GOT3 (cell line): ENCODE data around the gene CNTN2.

Experiments used
- DNase-seq: peaks from one replicate; lab custom pipeline; 2025; ENCODE audit warnings: mixed read lengths; lab: John Stamatoyannopoulos, UW

The CNTN2 gene

DNA sequence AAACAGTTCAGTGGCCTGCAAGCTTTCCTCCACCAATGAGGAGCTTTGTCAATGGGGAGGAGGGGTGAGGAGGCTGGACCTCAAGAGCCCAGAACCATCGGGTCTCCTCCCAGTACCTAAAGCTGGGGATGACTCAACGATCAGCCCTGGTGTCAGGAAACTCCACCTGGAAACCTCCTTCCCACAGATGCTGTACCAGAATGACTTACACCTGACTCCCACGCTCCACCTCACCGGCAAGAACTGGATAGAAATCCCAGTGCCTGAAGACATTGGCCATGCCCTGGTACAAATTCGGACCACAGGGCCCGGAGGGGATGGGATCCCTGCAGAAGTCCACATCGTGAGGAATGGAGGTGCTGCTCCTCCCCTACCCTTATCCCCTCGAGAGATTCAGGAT is 29.9 kb downstream of the CNTN2 start:
- DNase-seq = no peak

DNA sequence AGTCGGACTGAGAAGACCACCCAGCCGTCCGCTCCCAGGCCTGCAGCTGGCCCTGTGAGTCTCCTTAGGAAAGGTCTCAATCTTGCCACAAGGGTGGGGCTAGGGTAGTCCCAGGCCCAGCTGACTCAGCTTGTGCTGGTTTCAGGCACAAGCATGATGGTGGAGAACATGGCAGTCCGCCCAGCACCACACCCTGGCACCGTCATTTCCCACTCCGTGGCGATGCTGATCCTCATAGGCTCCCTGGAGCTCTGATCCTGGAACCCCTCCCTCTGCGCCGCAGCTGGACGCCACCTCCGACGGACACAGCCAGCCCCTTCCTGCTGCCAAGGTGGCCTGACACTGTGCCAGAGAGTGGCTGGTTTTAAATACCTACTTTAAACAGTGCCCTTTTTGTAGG is 30.5 kb downstream of the CNTN2 start:
- DNase-seq = no peak

DNA sequence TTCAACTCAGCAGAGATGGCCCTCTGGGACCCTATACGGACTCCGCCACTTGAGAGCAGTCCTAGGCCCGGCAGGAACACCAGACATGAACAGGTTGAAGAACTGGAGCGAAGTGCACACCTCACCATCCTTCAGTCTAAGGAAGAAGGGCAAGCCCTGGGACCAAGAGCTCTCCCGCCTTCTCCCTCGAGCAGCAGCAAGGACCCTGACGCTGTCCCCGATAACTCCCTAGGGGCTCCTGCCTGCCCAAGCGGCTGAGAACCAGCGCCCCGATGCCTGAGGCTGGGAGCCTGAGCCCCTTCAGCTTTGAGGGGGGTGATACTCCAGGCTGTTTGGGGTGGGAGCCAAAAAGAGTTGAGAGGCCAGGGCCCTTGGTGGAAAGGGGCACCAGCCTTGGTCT is 31.1 kb downstream of the CNTN2 start:
- no peak for DNase-seq

DNA sequence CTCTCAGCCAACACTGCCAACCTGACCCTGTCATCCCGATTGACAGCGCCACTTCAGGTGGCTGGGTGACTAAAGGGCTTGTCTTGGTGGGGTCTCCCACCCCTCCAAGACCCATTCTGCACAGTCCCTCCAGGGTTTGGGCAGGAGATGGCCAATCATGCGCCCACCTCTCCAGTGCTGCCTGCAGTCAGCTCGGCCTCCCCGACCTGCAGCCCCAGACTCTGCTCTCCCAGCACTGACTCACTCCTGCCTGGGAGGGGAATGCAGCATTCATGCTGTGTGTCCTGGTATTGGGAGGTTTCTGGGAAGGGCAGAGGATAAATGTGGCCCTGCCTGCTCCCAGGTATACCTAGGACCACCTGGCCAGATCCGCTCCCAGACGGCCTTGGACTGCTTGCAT is 31.5 kb downstream of the CNTN2 start:
- no peak for DNase-seq

DNA sequence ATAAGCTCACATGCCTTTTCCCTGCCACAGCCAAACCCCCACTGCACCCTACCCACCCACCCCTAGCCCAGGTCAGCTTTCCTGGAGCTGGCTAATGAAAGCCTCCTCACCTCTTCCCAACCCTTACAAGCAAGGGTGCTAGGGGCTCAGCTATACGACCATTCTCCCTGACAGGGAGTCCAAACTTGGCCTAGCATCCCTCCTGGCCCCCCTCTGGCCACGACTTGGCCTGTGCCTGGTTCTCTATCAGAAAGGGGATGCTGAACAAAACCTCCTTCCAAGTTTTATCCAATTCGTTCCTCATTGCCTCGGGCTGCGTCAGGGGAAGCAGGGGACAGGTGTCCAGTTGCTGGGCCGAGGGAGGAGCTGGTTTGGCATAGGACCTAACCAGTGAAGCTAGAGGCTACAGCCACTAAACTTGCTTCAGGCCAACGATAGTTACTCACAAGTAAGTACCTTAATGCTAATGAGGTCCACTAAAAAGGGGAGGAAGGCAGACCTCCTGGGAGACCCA is 32.7 kb downstream of the CNTN2 start:
- DNase-seq = no peak

DNA sequence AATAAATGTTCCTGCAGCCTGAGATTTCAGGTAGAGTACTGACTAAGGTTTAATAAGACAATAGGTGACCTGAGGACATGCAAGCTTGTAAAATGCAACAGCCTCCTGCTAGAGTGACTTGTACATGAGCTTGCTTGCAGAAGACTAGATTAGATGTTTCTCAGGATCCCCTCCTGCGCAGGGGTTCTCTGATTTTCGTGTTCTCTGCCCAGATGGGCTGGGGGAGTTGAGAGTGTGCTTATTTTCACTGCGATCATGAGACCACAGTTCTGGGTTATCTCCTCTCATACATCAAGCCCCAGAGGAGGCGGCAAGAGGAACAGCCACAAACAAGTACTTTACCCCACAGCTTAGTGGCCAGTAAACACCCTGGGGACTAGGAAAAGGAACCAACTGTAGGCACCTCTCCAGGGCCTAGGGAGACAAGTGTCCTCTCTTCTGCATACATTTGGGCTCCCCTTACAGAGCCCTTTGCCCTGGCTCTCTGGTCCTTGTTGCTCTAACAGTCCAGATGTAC is 33.3 kb downstream of the CNTN2 start:
- no peak for DNase-seq

DNA sequence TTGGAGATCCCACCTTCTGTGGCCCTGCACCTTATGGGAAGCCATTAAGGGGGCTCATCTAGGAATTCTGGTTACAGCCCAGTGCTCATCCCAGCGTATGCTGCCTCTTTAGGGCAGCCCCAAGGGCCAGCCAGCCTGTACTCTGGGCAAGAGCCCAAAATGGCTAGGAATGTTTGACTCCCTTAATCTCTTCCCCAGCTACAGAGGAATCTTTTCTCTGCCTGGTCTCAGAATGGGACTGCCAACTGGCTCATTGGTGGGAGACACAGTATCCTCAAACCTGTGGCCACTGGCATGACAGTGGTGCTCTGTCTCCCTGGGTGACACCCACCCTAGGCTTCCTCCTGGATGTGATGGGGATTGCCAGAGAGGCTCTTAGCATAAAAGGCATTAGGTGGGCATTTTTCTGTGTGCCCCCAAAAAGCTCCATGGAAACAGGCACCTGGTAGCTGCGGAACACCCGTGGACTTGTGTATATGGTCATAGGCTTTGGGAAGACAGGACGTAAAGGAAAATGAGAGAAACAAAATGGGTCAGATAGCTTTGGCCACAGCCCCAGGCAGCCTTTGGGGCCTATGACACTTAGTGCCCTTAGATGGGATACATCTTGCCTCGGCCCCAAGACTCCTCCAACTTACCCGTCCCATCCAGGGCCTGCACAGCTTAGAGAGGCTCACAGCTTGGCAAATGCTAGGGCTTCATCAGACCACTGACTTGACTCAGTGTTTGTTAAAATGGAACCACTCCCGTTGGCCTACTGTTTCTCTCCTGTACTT is 34.3 kb downstream of the CNTN2 start:
- DNase-seq = no peak

DNA sequence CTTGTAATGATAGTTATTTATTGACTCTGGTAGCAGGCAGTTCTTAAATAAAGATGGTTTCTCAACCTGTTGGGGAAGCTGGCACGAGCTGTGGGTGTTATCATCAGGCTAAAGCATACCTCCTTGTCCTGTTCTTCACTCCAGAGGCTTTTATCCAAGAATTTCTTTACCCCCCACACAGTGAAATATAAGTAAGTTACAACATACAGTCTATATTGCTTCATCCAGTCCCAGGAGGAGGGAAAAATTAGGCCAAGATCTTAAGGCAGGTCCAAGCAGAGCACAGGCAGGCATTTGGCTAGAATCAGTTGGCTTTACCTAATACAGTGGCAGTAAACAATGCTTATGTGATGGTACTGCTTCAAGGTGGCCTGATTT is 34.9 kb downstream of the CNTN2 start:
- DNase-seq = no peak

DNA sequence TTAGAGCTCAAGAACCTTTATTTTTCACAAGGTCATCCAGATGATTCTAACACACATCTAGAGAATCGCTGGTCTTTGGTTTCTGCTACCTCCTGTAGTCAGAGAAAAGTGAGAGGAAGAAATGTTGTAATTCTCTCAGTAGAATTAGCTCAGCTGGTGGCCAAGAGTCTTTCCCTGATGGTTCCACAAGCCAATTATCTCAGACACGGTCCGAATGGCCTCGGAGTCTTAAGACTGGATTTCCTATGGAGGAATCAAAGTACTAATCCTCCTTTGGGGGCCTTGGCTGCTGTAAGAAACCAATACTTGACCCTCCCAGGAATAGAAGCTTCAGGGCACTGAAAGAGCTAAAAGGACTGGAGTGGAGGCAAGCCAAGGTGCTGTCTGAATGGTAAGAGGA is 39.4 kb downstream of the CNTN2 start:
- no peak for DNase-seq

DNA sequence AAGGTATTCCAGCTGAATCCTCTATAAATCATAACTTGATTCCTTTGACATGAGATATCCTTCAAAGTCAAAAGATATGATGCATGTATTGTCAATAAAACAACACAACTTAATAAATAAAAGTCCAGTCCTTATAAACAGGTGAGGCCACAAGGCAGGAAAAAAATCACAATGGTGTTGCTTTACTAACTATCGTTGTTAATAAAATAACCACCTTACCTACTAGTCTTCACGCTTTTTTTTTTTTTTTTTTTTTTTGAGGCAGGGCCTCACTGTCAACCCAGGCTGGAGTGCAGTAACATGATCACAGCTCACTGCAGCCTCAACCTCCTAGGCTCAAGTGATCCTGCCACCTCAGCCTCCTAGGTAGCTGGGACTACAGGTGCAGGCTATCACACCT is 41.3 kb downstream of the CNTN2 start, which contains the start of gene TMEM81:
TMEM81 (minus strand) TSS at position 101 of the 400 bp plus-strand sequence. CDS start 140 bp downstream, outside the sequence.
- no peak for DNase-seq

DNA sequence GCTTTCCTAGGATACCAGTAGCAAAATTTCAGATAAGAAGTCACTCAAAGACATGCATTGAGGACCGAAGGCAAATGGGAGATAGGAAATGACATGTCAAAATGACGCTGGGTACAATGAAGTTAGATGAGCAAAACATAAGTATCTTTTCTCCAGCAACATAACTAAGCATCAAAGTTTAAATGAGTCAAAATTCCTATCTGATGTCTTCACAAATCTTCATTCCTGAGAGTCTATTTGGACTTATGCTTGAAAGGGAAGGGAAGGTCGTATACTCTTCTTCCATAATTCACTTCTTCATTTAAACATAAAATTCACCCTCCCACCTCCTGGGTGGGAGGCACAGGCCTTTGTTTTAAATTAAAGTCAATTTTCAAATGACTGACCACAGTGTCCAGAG is 45.3 kb downstream of the CNTN2 start:
- DNase-seq = no peak

DNA sequence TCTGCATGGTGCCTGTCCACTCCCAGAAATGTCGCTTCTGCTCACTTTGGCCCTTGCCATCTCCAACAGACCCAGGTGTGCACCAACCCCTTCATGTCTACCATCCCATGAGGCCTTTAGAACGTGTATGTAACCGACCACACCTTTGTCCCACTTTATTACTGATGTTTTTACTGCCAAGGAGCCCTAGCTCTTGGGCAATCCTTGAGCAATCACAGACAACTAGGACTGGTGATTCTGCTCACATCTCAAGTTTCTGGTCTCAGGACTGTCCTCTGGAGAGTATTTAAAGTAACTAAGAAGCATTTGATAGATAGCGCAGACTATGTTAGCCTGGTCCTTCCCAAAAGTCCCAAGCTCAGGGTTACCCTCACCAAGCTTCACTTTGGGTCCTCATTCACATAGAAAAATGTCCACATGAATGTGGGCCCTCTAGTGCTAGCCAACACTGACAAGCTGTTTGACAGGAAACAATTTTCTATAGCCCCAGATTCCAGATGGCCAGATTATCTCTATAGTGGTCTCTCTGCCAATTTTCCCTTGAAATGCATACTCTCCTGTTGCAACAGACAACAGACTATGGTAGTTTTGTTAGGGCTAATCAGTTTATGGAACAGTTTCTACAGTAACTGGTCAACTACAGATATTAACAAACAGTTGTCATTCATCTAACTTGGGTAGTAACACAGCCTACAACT is 48.2 kb downstream of the CNTN2 start:
- DNase-seq = no peak

DNA sequence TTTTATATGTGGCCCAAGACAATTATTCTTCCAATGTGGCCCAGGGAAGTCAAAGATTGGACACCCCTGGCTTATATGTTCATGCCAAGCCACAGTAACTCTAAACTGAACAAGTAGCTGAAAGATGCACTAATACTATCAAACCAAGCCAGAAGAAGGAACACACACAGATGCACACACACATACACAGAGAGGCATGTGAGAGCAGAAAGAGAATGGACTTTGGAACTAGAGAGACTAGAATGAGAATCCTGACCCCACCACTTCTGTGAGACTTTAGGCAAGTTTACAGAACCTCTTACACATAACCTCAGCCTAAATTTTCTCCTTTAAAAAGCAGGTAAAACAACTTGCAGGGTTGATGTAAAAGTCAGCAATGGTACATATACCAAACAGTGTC is 52.4 kb downstream of the CNTN2 start:
- DNase-seq = no peak

DNA sequence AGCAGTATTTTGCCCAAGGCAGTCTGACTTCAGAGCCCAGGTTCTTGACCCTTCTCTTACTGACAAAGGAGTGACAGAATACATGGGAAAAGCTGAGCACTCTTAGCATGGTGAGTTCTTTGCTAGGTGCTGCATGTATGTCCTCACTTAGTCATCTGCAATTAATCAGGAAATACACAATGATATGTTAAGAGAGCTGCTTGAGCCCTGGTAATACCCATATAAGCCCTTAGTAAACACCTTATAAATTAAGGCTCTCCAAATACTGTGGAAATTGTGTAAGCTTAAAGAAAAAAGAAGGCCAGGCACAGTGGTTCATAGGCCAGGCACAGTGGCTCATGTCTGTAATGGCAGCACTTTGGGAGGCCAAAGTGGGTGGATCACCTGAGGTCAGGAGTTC is 55.2 kb downstream of the CNTN2 start:
- no peak for DNase-seq

DNA sequence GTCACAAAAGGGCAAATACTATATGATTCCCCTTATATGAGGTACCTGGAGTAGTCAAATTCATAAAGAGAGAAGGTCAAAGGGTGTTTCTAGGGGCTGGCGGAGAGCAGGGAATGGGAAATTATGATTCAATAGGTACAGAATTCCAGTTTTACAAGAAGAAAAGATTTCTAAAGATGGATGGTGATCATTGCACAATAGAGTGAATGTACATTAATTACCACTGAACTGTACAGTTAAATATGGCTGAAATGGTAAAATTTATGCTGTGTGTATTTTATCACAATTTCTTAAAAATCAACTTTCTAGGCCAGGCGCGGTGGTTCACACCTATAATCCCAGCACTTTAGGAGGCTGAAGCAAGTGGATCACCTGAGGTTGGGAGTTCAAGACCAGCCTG is 59.4 kb downstream of the CNTN2 start:
- DNase-seq = no peak

DNA sequence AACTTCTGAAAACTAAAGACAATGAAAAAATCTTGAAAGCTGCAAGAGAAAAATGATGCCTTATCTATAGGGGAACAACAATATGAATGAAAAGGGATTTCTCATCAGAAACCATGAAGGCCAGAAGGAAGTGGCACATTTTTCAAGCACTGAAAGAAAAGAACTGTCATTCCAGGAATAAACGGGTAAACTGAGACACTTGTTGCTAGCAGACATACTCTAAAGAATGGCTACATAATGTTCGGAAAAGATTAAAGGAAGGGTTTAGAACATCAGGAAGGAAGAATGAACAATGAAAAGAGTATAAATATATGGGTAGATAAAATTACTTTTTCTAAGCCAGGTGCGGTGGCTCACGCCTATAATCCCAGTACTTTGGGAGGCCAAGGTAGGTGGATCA is 64.3 kb downstream of the CNTN2 start:
- DNase-seq = no peak

DNA sequence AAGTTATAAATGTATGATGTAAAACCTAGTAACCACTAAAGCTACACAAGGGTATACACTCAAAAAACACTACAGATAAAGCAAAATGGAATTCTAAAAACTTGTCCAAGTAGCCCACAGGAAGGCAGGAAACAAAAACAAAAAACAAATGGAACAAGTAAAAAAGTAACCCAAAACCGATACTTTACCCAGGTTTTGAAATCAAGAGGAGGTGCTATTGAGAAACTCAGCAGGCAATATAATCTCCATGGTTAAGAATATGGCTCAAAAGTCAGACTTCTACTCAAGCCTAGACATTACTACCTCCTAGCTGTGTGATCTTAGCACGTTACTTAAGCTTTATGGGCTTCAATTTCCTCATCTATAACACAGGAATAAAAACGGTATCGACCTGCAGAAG is 65.5 kb downstream of the CNTN2 start:
- DNase-seq = no peak

DNA sequence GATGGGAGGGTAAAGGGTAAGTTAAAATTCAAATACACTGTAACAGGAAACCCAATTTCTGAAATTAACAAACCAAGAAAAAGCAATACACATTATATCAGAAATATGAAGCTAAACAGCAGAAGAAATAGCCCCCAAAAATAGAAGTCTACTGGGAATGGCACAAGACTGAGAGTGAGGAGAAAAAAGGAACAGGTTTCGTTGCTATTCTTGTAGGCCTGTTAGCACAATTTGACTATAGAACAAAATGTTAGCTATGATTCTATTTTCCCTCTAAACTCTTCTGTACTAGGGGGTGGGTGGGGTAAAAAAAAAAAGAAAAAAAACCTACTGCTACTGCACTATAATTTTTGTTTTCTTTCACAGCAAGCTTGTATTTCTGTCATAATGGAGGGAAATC is 66.3 kb downstream of the CNTN2 start:
- no peak for DNase-seq

DNA sequence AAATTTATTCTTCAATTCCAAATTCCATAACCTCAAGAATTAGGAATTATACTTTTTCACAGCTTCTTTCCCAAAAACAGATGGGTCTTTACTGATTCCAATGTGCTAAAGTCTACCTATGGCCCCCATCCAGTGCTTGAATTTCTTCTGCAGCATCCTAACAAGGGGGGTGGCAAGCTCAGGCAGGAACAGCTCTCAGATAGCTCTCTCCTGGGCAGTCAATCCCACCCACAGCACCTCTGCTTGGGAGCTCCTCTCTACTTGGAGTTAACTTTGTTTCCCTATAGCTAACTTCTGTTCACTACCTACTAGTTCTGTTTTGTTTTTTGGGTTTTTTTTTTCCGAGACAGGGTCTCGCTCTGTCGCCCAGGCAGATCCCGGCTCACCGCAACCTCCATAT is 66.7 kb downstream of the CNTN2 start:
- no peak for DNase-seq

DNA sequence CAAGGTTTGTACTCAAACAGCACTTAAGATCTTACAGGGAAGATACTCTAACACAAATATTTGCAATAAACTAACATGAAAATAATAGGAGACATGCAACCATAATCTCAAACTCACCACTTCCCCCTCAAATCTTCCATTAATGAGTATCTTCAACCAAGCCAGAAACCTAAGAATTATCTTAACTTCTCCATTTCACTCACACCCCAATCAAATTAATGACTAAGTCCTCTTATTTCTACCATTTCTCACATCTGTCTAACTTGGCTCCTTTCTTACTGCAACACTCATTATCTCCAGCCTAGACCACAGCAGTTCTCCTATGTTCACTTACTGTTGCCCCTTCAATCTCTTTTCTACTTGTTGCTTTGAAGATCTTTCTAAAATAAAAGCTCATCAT is 68.3 kb downstream of the CNTN2 start:
- no peak for DNase-seq

DNA sequence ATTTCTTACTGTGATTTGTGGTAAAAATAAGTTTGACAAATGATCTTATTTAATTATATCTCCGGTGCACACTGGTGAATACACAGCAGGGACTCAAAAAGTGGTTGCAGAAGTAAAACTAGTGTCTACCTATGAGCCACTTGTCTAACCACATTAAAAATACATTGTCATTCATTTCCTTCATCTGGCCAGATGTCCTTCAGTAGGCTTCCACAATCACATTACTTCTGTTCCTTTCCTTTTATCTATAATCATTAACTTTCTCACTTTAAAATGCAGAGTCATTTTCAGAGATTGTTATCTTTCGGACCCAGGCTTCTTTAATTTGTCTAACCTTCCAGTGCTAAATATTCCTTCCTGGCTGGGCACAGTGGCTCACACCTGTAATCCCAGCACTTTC is 75.7 kb downstream of the CNTN2 start:
- no peak for DNase-seq

DNA sequence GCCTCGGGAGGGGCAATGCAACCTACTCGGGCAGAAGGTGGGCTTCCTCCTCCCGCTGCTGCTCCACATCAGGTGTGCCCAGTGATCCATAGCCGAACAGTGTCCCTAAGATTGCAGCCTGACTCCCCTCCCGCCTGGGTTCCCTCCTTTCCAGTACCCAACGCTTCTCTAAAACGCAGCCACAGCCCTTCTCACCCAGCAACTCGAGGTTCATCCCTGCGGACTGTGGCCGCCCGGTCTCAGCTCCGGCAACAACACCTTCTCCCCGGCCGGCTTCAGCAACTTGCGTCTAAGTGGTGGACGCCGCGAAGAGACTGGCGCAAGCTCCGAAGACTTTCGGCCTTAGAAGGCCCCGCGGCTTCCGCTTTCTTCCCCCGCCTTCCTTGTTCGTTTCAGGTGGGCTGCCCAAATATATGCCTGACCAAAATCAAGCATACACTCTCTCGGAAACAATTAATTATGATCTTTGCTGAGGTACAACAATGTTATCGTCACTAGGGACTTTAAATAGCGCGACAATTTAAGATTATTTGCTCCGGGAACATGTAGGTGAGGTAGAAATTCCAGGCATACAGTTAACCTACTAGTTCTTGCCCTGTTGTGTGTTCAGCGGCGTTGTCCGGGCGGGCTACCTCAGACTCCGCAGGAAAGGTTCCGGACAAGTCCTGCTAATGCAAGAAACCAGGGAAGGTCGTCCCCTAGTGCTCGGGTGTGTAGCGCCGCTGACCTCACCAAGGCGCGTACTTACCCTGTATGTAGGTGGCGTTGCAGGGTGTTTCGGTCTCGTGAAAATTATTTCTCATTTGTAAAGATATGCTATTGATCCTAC is 78.9 kb downstream of the CNTN2 start, which contains the start of gene RBBP5:
RBBP5 (minus strand) TSS at position 319 of the 829 bp plus-strand sequence; CDS start at position 214, 105 bp downstream.
- DNase-seq = peak; percentile 85
